Fibroblast of the aortic adventitia (primary cell): ENCODE measurements around the gene TRIM60. TPM values are rescaled to one million over a fixed set of nuclear protein-coding genes. Genes with fewer than 3 reads are reported as not detected.
"Not testable (repeated sequence)": the region's sequence is repeated elsewhere in the genome, so short reads cannot be mapped to it uniquely, and the experiment has no call there.

Experiments
- DNase-seq: peaks from one replicate; pipeline ENCODE4 v3.0.0-alpha.2; 2010; ENCODE audit warnings: low read depth
- H3K4me3 ChIP-seq: 2 replicates; pipeline ENCODE4 v1.5.1; 2011; ENCODE audit warnings: low read depth, mild to moderate bottlenecking, control low read depth, low read length, moderate library complexity
- CTCF ChIP-seq: IDR thresholded peaks from 2 replicates; pipeline ENCODE4 v1.5.1; 2011; ENCODE audit warnings: mild to moderate bottlenecking, low read length, control low read depth, inconsistent platforms; ENCODE audit not compliant: insufficient read depth
- total RNA-seq: library from RNA; depleted of rRNA; stranded (reverse); fragments of >200 nt; gene quantifications from 2 replicates; pipeline ENCODE4 v1.2.3, GENCODE V29; 2012; ENCODE audit warnings: low replicate concordance

The TRIM60 gene
- total RNA-seq, 1 donor: not detected

- TF ChIP-seq CTCF: no peak
- no peak for DNase-seq
- no peak overlapping the region for H3K4me3 ChIP-seq
These were observed 14.8 kb upstream of the TRIM60 start for GRCh38 chr4:165016971-165017370.

GRCh38 chr4:165019995-165020394 lies 11.8 kb upstream of the TRIM60 start:
- not testable (repeated sequence) for DNase-seq, H3K4me3 ChIP-seq

GRCh38 chr4:165025782-165026181 lies 6.0 kb upstream of the TRIM60 start:
- H3K4me3 ChIP-seq, DNase-seq: not testable (repeated sequence)

GRCh38 chr4:165027762-165028402 lies 3.9 kb upstream of the TRIM60 start:
- no peak for TF ChIP-seq CTCF
- no peak overlapping the region for H3K4me3 ChIP-seq
- no peak for DNase-seq

- no peak for DNase-seq
- no peak overlapping the region for H3K4me3 ChIP-seq
- TF ChIP-seq CTCF: no peak
These were observed 16.4 kb downstream of the TRIM60 start for GRCh38 chr4:165048170-165048569.

GRCh38 chr4:165052627-165053026 lies 20.8 kb downstream of the TRIM60 start:
- no peak for DNase-seq
- H3K4me3 ChIP-seq: no peak overlapping the region
- TF ChIP-seq CTCF: no peak

- DNase-seq: no peak
- TF ChIP-seq CTCF: no peak
- no peak within 1 kb of the TSS for H3K4me3 ChIP-seq
These were observed 21.8 kb downstream of the TRIM60 start, which contains the start of gene TRIM75 for GRCh38 chr4:165053645-165054044. Gene TRIM75 (plus strand): TSS chr4:165053866. CDS start chr4:165059148, 5,282 bp downstream.

- no peak overlapping the region for H3K4me3 ChIP-seq
- no peak for TF ChIP-seq CTCF
- no peak for DNase-seq
These were observed 23.8 kb downstream of the TRIM60 start for GRCh38 chr4:165055601-165056000.
